ENCODE results near the gene DENND2A. TPM values are rescaled to one million over a fixed set of nuclear protein-coding genes. Genes with fewer than 3 reads are reported as not detected.

DENND2A gene
- not detected for total RNA-seq

- Mint-ChIP-seq H3K27me3 (peaks cover 58% of the 10 kb centered on the region), H3K27ac (peak within 1 kb of the TSS; percentile 39), H3K4me1 (peaks cover 15% of the 10 kb centered on the region), H3K4me3 (peak within 1 kb of the TSS; percentile 70), H3K36me3 (ENCODE audit: low read depth) (no peaks in the 10 kb centered on the region), H3K9me3 (ENCODE audit: low read depth) (no peaks in the 10 kb centered on the region)
- ATAC-seq (peak; percentile 16), DNase-seq (peak; percentile 30)
- POLR2A ChIA-PET = interaction anchor here (0.5 kb wide), 1 partner anchor 93 kb away, joined by 3 read pairs; no protein-coding TSS in a partner anchor
- CTCF ChIA-PET = interaction anchor here (1.6 kb wide), 1 partner anchor 123 kb away, joined by 4 read pairs; no protein-coding TSS in a partner anchor
- intact Hi-C loops (cut with DNase I, micrococcal nuclease) = no loop called here
Measured at GRCh38 chr7:140640727-140641523, at the start of gene DENND2A. Gene DENND2A, minus strand, starts transcription at chr7:140640813. Its CDS starts 38,416 bp downstream, at chr7:140602397.

- no peak for DNase-seq
- intact Hi-C loops (cut with DNase I, micrococcal nuclease) = no loop called here
- no peaks in the 10 kb centered on the region for H3K9me3 Mint-ChIP-seq (ENCODE audit: low read depth)
- H3K4me1 Mint-ChIP-seq = peaks cover 2% of the 10 kb centered on the region
- ChIA-PET POLR2A (no interaction called here), CTCF (interaction anchor here (0.6 to 1.7 kb wide), 2 partner anchors 14 to 612 kb away, joined by 3 to 6 read pairs; no protein-coding TSS in a partner anchor)
- ATAC-seq = no peak
- no peaks in the 10 kb centered on the region for H3K27me3 Mint-ChIP-seq
- H3K27ac Mint-ChIP-seq = no peak overlapping the region
- H3K4me3 Mint-ChIP-seq = no peak overlapping the region
- H3K36me3 Mint-ChIP-seq (ENCODE audit: low read depth) = peaks cover 15% of the 10 kb centered on the region
Measured at GRCh38 chr7:140689199-140690152, 48.9 kb upstream of the DENND2A start.

GRCh38 chr7:140688341-140688740, 47.7 kb upstream of the DENND2A start:
- CTCF ChIA-PET = interaction anchor here (0.6 to 1.2 kb wide), 2 partner anchors 8 to 611 kb away, joined by 3 to 4 read pairs; partner anchors contain the start of gene NDUFB2
- POLR2A ChIA-PET = no interaction called here
- Mint-ChIP-seq H3K9me3 (ENCODE audit: low read depth) (no peaks in the 10 kb centered on the region), H3K4me1 (peaks cover 2% of the 10 kb centered on the region), H3K27me3 (no peaks in the 10 kb centered on the region), H3K4me3 (no peak overlapping the region), H3K36me3 (ENCODE audit: low read depth) (peaks cover 23% of the 10 kb centered on the region), H3K27ac (no peak overlapping the region)
- intact Hi-C loops (cut with DNase I, micrococcal nuclease) = no loop called here
- DNase-seq = no peak
- no peak for ATAC-seq

- H3K9me3 Mint-ChIP-seq (ENCODE audit: low read depth) = no peaks in the 10 kb centered on the region
- no peak for DNase-seq
- H3K4me1 Mint-ChIP-seq = no peaks in the 10 kb centered on the region
- ATAC-seq = no peak
- no peak overlapping the region for H3K4me3 Mint-ChIP-seq
- peaks cover 25% of the 10 kb centered on the region for H3K36me3 Mint-ChIP-seq (ENCODE audit: low read depth)
- intact Hi-C loops (cut with DNase I, micrococcal nuclease) = no loop called here
- no peaks in the 10 kb centered on the region for H3K27me3 Mint-ChIP-seq
- no peak overlapping the region for H3K27ac Mint-ChIP-seq
- ChIA-PET CTCF (interaction anchor here (1.2 to 1.4 kb wide), 2 partner anchors 9 kb away, joined by 4 to 5 read pairs; partner anchors contain the start of gene NDUFB2), POLR2A (interaction anchor here (0.5 to 0.8 kb wide), 2 partner anchors 13 to 40 kb away, joined by 3 read pairs; no protein-coding TSS in a partner anchor)
Measured at GRCh38 chr7:140686921-140687320, 46.3 kb upstream of the DENND2A start.

DNA sequence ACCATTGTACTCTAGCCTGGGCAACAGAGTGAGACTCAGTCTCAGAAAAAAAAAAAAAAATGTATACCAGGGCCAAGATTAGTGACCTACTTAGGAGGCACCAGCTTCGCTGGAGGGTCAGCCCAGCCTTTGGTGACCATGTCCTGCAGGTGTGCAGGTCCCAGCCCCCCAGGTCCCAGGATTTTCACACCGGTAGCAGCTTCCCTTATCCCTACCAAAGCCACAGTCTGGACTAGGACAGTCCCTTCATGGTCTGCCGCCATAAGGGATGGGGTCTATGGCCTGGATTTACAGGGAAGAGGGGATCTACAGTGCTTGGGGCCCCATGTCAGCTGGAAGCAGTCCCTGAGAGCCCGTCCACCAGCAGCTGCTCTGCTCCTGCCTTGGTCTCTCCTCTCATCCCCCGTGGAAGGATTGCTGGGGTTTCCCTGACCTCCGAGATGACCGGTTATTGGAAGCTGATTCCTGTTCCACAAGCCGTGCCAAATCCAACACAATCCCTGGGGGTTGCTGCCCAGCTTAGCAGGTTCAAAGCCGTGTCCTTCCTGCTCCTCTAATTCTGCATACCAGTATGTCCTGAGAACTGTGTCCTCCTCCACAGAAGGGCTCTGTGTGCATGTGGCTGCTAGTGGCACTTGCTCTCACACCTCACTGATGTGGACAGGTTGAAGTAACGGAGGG, 44.9 kb upstream of the DENND2A start:
- intact Hi-C loops (cut with DNase I, micrococcal nuclease) = no loop called here
- H3K27me3 Mint-ChIP-seq = no peaks in the 10 kb centered on the region
- H3K36me3 Mint-ChIP-seq (ENCODE audit: low read depth) = peaks cover 32% of the 10 kb centered on the region
- H3K9me3 Mint-ChIP-seq (ENCODE audit: low read depth) = no peaks in the 10 kb centered on the region
- no peaks in the 10 kb centered on the region for H3K4me1 Mint-ChIP-seq
- CTCF ChIA-PET = interaction anchor here (1.1 to 1.4 kb wide), 3 partner anchors 11 to 33 kb away, joined by 3 to 5 read pairs (median 5); partner anchors contain the start of gene NDUFB2
- no peak for ATAC-seq
- POLR2A ChIA-PET = interaction anchor here (0.6 kb wide), 1 partner anchor 43 kb away, joined by 3 read pairs; no protein-coding TSS in a partner anchor
- DNase-seq = no peak
- H3K27ac Mint-ChIP-seq = no peak overlapping the region
- no peak overlapping the region for H3K4me3 Mint-ChIP-seq

- H3K27ac Mint-ChIP-seq = no peak overlapping the region
- DNase-seq = no peak
- no peak overlapping the region for H3K4me3 Mint-ChIP-seq
- ChIA-PET POLR2A (interaction anchor here (0.6 to 0.7 kb wide), 2 partner anchors 13 to 42 kb away, joined by 3 read pairs; no protein-coding TSS in a partner anchor), CTCF (interaction anchor here (0.5 to 1.3 kb wide), 2 partner anchors 10 to 250 kb away, joined by 3 to 5 read pairs; no protein-coding TSS in a partner anchor)
- H3K36me3 Mint-ChIP-seq (ENCODE audit: low read depth) = peaks cover 34% of the 10 kb centered on the region
- H3K9me3 Mint-ChIP-seq (ENCODE audit: low read depth) = no peaks in the 10 kb centered on the region
- intact Hi-C loops (cut with DNase I, micrococcal nuclease) = no loop called here
- no peaks in the 10 kb centered on the region for H3K4me1 Mint-ChIP-seq
- ATAC-seq = no peak
- H3K27me3 Mint-ChIP-seq = no peaks in the 10 kb centered on the region
Measured at GRCh38 chr7:140684066-140684950, 43.7 kb upstream of the DENND2A start.

- no peak for DNase-seq
- peaks cover 38% of the 10 kb centered on the region for H3K36me3 Mint-ChIP-seq (ENCODE audit: low read depth)
- H3K9me3 Mint-ChIP-seq (ENCODE audit: low read depth) = no peaks in the 10 kb centered on the region
- intact Hi-C loops (cut with DNase I, micrococcal nuclease) = no loop called here
- H3K4me1 Mint-ChIP-seq = no peaks in the 10 kb centered on the region
- no peak overlapping the region for H3K27ac Mint-ChIP-seq
- no peak for ATAC-seq
- ChIA-PET POLR2A (interaction anchor here (0.7 kb wide), 1 partner anchor 14 kb away, joined by 3 read pairs; no protein-coding TSS in a partner anchor), CTCF (no interaction called here)
- no peaks in the 10 kb centered on the region for H3K27me3 Mint-ChIP-seq
- no peak overlapping the region for H3K4me3 Mint-ChIP-seq
Measured at GRCh38 chr7:140683657-140684056, 43.0 kb upstream of the DENND2A start.

GRCh38 chr7:140681766-140682165, 41.2 kb upstream of the DENND2A start:
- ATAC-seq = no peak
- Mint-ChIP-seq H3K36me3 (ENCODE audit: low read depth) (peaks cover 46% of the 10 kb centered on the region), H3K4me1 (no peaks in the 10 kb centered on the region), H3K27ac (no peak overlapping the region), H3K9me3 (ENCODE audit: low read depth) (no peaks in the 10 kb centered on the region), H3K4me3 (no peak overlapping the region), H3K27me3 (no peaks in the 10 kb centered on the region)
- intact Hi-C loops (cut with DNase I, micrococcal nuclease) = no loop called here
- CTCF ChIA-PET = no interaction called here
- POLR2A ChIA-PET = interaction anchor here (0.6 kb wide), 1 partner anchor 198 kb away, joined by 3 read pairs; no protein-coding TSS in a partner anchor
- DNase-seq = no peak

GRCh38 chr7:140680886-140681285, 40.3 kb upstream of the DENND2A start:
- peaks cover 52% of the 10 kb centered on the region for H3K36me3 Mint-ChIP-seq (ENCODE audit: low read depth)
- no peaks in the 10 kb centered on the region for H3K9me3 Mint-ChIP-seq (ENCODE audit: low read depth)
- DNase-seq (no peak), ATAC-seq (no peak)
- CTCF ChIA-PET = no interaction called here
- H3K27me3 Mint-ChIP-seq = no peaks in the 10 kb centered on the region
- intact Hi-C loops (cut with DNase I, micrococcal nuclease) = no loop called here
- H3K4me3 Mint-ChIP-seq = no peak overlapping the region
- POLR2A ChIA-PET = interaction anchor here (0.6 kb wide), 1 partner anchor 199 kb away, joined by 3 read pairs; no protein-coding TSS in a partner anchor
- no peak overlapping the region for H3K27ac Mint-ChIP-seq
- H3K4me1 Mint-ChIP-seq = peaks cover 5% of the 10 kb centered on the region

DNA sequence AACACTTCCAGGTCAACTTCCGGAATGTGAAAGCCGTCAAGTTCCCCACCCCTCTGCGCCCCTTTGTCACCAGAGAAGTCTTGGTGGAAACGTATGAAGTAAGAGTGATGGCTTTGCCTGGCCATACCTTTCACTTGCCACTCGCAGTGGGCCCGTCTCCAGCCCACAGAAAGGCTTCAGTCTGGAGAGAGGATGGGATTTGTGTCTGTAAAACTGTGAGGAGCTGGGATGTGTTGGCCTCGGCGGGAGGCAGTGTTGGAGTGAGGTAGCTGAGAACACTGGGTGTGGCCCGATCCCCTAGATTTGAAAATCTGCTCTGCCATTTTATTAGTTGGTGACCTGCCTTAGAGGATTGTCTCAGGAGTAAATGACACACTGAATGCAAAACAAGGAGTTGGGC, 38.6 kb upstream of the DENND2A start:
- Mint-ChIP-seq H3K9me3 (ENCODE audit: low read depth) (no peaks in the 10 kb centered on the region), H3K27me3 (no peaks in the 10 kb centered on the region), H3K36me3 (ENCODE audit: low read depth) (peaks cover 53% of the 10 kb centered on the region), H3K4me3 (no peak overlapping the region), H3K4me1 (peaks cover 22% of the 10 kb centered on the region), H3K27ac (no peak overlapping the region)
- DNase-seq (no peak), ATAC-seq (no peak)
- ChIA-PET POLR2A (no interaction called here), CTCF (interaction anchor here (0.6 kb wide), 1 partner anchor 1617 kb away, joined by 3 read pairs; no protein-coding TSS in a partner anchor)
- intact Hi-C loops (cut with DNase I, micrococcal nuclease) = loop anchor here in 1 of 2 experiments (10.0 kb wide), 2 partner anchors 504 to 1314 kb away; partner anchors contain the start of gene KDM7A
